ENCODE results near the gene LPAR6. TPM values are rescaled to one million over a fixed set of nuclear protein-coding genes. Genes with fewer than 3 reads are reported as not detected.

The LPAR6 gene
- polyA plus RNA-seq, 1 of the 3 experiments (the other 2 are of a cell fraction) = 0.03 TPM

GRCh38 chr13:48431987-48432615 lies 19.2 kb upstream of the LPAR6 start:
- CTCF ChIA-PET = no interaction called here
- POLR2A ChIA-PET = no interaction called here
- DNase-seq = no peak
- H3F3A ChIP-seq (replicated peaks; ENCODE audit: insufficient read depth) = peaks cover 3% of the 10 kb centered on the region
- peaks cover 8% of the 10 kb centered on the region; the same call in 1 of the 2 replicates for H3K79me2 ChIP-seq (ENCODE audit: insufficient read depth)
- WGBS (ENCODE audit: low lambda C conversion rate) = 48% methylated on average over 2 of the region's 2 CpGs
- H2AFZ ChIP-seq (ENCODE audit: low read depth) = no peak overlapping the region
- peak overlapping the region; percentile 4 for H3K4me2 ChIP-seq
- no peaks in the 10 kb centered on the region for H4K20me1 ChIP-seq (ENCODE audit: insufficient read depth)
- no peaks in the 10 kb centered on the region for H3K9me2 ChIP-seq
- no peak overlapping the region for H3K4me3 ChIP-seq (ENCODE audit: low read depth in 2 of 2, low read length in 1 of 2)
- no peaks in the 10 kb centered on the region for H3K9me3 ChIP-seq
- H3K4me1 ChIP-seq (ENCODE audit: control insufficient read depth in 1 of 2, insufficient read depth in 2 of 2, low read depth in 1 of 2, low read length in 1 of 2) = peaks cover 0 to 12% of the 10 kb centered on the region in 2 experiments; a peak in 2 of 4 replicates
- no peak overlapping the region for H3K9ac ChIP-seq
- TF ChIP-seq GATA2 (CRISPR knock-in tag; IDR thresholded peaks at IDR 0.05) (no peak), RAD21 (IDR thresholded peaks at IDR 0.05; ENCODE audit: low read length) (no peak), PBX3 (IDR thresholded peaks at IDR 0.05) (0 out of 2 replicates have a peak, but pooled peaks have one; percentile 13), CHD2 (IDR thresholded peaks at IDR 0.05; ENCODE audit: low read length, partially characterized antibody) (no peak), NFIC (IDR thresholded peaks at IDR 0.05; ENCODE audit: borderline replicate concordance) (peak; percentile 47; the same call in 1 of the 2 replicates), RCOR1 (IDR thresholded peaks at IDR 0.05; ENCODE audit: low read length) (no peak), NRF1 (IDR thresholded peaks at IDR 0.05; ENCODE audit: low read depth, low read length) (no peak), ELF1 (IDR thresholded peaks at IDR 0.05) (no peak), JUND (IDR thresholded peaks at IDR 0.05) (no peak), TAF1 (IDR thresholded peaks at IDR 0.05; ENCODE audit: borderline replicate concordance, low read depth, low read length) (no peak), FOXJ3 (CRISPR knock-in tag; IDR thresholded peaks at IDR 0.05) (no peak)
- TF ChIP-seq, protein P1, sequence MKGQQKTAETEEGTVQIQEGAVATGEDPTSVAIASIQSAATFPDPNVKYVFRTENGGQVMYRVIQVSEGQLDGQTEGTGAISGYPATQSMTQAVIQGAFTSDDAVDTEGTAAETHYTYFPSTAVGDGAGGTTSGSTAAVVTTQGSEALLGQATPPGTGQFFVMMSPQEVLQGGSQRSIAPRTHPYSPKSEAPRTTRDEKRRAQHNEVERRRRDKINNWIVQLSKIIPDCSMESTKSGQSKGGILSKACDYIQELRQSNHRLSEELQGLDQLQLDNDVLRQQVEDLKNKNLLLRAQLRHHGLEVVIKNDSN (IDR thresholded peaks at IDR 0.05; ENCODE audit: borderline replicate concordance, low read depth) = no peak
- H3K27ac ChIP-seq (ENCODE audit: low read depth in 2 of 2, low read length in 1 of 2) = peak overlapping the region; percentile 32 to 85; a peak in 3 of 4 replicates
- H3K27me3 ChIP-seq (ENCODE audit: insufficient read depth) = no peaks in the 10 kb centered on the region
- peaks cover 0 to 4% of the 10 kb centered on the region in 2 experiments for H3K36me3 ChIP-seq (replicated peaks in 1 of 2; ENCODE audit: control insufficient read depth in 1 of 2, insufficient read depth in 2 of 2, low read length in 1 of 2)

- WGBS (ENCODE audit: low lambda C conversion rate) = 82% methylated on average over 5 of the region's 5 CpGs
- no peak for DNase-seq
- no peak for TF ChIP-seq RXRA (IDR thresholded peaks at IDR 0.05; ENCODE audit: borderline replicate concordance, low read depth)
- no peak for TF ChIP-seq IRF3 (IDR thresholded peaks at IDR 0.05; ENCODE audit: low read depth, low read length)
- TF ChIP-seq SIN3A (IDR thresholded peaks at IDR 0.05; ENCODE audit: borderline replicate concordance, low read depth, low read length) = no peak
- no peak for TF ChIP-seq FOXJ3 (CRISPR knock-in tag; IDR thresholded peaks at IDR 0.05)
- TF ChIP-seq, protein P2, sequence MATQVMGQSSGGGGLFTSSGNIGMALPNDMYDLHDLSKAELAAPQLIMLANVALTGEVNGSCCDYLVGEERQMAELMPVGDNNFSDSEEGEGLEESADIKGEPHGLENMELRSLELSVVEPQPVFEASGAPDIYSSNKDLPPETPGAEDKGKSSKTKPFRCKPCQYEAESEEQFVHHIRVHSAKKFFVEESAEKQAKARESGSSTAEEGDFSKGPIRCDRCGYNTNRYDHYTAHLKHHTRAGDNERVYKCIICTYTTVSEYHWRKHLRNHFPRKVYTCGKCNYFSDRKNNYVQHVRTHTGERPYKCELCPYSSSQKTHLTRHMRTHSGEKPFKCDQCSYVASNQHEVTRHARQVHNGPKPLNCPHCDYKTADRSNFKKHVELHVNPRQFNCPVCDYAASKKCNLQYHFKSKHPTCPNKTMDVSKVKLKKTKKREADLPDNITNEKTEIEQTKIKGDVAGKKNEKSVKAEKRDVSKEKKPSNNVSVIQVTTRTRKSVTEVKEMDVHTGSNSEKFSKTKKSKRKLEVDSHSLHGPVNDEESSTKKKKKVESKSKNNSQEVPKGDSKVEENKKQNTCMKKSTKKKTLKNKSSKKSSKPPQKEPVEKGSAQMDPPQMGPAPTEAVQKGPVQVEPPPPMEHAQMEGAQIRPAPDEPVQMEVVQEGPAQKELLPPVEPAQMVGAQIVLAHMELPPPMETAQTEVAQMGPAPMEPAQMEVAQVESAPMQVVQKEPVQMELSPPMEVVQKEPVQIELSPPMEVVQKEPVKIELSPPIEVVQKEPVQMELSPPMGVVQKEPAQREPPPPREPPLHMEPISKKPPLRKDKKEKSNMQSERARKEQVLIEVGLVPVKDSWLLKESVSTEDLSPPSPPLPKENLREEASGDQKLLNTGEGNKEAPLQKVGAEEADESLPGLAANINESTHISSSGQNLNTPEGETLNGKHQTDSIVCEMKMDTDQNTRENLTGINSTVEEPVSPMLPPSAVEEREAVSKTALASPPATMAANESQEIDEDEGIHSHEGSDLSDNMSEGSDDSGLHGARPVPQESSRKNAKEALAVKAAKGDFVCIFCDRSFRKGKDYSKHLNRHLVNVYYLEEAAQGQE (IDR thresholded peaks at IDR 0.05; ENCODE audit: low read depth, low read length) = no peak
- TF ChIP-seq MEF2A (IDR thresholded peaks at IDR 0.05; ENCODE audit: borderline replicate concordance, low read depth) = no peak
- TF ChIP-seq GABPA (IDR thresholded peaks at IDR 0.05; ENCODE audit: low read depth) = no peak
- no peak for TF ChIP-seq RFX5 (IDR thresholded peaks at IDR 0.05; ENCODE audit: low read length)
- no peak for TF ChIP-seq MXI1 (IDR thresholded peaks at IDR 0.05; ENCODE audit: low read depth, low read length)
- TF ChIP-seq FOSL2 (IDR thresholded peaks at IDR 0.05; ENCODE audit: borderline replicate concordance, low read depth) = no peak
- no peak for TF ChIP-seq CHD2 (IDR thresholded peaks at IDR 0.05; ENCODE audit: low read length, partially characterized antibody)
Observed at GRCh38 chr13:48431431-48431830, 18.5 kb upstream of the LPAR6 start.

More at GRCh38 chr13:48431431-48431830, 18.5 kb upstream of the LPAR6 start:
- Histone ChIP-seq H3K27me3 (ENCODE audit: insufficient read depth) (no peaks in the 10 kb centered on the region), H3K4me2 (peak overlapping the region; percentile 4; the same call in 1 of the 2 replicates), H3K9me3 (no peaks in the 10 kb centered on the region), H3K9ac (no peak overlapping the region), H3F3A (replicated peaks; ENCODE audit: insufficient read depth) (peaks cover 5% of the 10 kb centered on the region), H3K4me3 (ENCODE audit: low read depth in 2 of 2, low read length in 1 of 2) (no peak overlapping the region), H4K20me1 (ENCODE audit: insufficient read depth) (no peaks in the 10 kb centered on the region), H3K4me1 (ENCODE audit: control insufficient read depth in 1 of 2, insufficient read depth in 2 of 2, low read depth in 1 of 2, low read length in 1 of 2) (peaks cover 0 to 12% of the 10 kb centered on the region in 2 experiments; a peak in 2 of 4 replicates), H3K36me3 (replicated peaks in 1 of 2; ENCODE audit: control insufficient read depth in 1 of 2, insufficient read depth in 2 of 2, low read length in 1 of 2) (peaks cover 0 to 4% of the 10 kb centered on the region in 2 experiments), H2AFZ (ENCODE audit: low read depth) (no peak overlapping the region), H3K79me2 (ENCODE audit: insufficient read depth) (peaks cover 8% of the 10 kb centered on the region; the same call in 1 of the 2 replicates), H3K27ac (ENCODE audit: low read depth in 2 of 2, low read length in 1 of 2) (peak overlapping the region; percentile 32 to 85; a peak in 3 of 4 replicates), H3K9me2 (no peaks in the 10 kb centered on the region)
- ChIA-PET POLR2A (no interaction called here), CTCF (no interaction called here)

Data from SK-N-SH (cell line).